ENCODE data around the gene RREB1.

Gene RREB1

DNA sequence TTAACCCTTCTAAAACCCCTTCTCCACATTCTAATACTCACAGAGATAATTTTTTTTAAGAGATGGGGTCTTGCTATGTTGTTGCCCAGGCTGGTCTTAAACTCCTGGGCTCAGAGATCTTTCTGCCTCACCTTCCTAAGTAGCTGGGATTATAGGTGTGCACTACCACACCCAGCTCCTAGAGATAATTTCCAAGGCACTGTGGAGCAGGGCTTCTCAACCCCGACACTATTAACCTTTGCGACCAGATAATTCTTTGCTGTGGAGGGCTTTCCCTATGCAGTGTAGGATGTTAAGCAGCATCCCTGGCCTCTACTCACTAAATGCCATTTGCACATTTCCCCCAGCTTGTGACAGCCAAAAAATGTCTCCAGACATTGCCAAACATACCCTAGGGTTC, 8.8 kb upstream of the RREB1 start:
- no peak for DNase-seq

DNA sequence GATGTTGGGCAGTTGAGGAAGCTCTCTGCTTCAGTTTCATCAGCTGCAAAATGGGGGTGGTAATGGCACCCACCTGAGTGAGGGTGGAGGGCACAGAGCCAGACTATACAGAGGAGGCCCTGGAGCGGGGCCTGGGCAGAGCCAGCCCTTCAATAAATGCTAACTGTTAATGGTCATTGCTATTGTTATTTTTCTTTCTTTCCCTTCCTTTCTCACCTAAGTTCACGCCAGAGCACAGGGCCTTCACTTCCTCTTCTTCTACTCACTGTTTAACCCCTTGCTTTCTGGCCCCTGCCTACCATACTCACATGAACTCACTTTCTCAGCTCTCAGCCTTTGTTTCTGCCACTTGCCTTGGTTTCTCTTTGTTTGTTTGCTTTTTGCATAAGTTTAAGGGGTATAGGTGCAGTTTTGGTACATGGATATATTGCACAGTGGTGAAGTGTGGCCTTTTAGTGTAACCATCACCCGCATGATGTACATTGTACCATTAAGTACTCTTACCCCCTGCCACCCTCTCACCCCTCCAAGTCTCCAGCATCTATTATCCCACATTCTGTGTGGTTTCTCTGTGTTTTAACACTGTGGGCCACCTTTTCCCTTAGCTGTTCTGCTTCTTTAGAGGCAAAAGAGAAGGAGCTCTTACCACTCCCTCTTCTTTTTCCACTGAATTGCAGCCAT, 7.5 kb upstream of the RREB1 start:
- no peak for DNase-seq

DNA sequence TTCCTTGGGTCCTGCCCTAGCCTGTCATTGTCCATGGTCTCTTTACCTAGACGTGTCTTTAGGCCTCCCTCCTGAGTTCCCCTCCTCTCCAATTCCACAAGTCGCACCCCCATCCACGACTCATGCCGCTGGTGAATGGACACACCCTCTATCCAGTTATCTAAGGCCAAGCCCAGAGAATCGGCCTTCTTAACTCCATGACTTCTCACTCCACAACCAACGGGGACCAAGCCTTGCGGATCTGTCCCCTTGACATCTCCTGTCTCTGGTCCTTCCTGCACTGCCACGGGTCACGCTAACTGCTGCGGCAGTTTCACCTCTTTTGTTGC, 7.0 kb upstream of the RREB1 start:
- no peak for DNase-seq

DNA sequence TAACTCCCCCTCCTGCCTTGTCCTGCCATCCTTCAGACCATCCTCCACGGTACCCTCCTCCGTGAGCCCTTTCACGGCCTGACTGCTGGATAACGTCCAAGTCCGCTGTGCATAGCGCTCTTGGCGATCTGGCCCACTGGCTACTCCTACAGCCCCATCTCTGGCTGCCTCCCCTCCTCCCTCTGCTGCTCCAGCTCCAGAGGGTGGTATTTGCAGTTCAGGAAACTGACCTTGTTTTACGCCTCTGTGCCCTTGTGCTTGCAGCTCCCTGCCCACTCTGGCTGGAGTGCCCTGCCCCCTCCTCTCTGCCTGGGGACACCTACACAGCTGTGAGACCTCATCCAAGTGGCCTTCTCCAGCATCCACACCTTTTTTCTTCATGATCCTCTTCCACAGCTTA, 6.5 kb upstream of the RREB1 start:
- DNase-seq, result no peak

- no peak for DNase-seq
Observed at GRCh38 chr6:7104752-7105151, 3.0 kb upstream of the RREB1 start.

GRCh38 chr6:7106215-7106751, 1.5 kb upstream of the RREB1 start:
- no peak for DNase-seq

DNA sequence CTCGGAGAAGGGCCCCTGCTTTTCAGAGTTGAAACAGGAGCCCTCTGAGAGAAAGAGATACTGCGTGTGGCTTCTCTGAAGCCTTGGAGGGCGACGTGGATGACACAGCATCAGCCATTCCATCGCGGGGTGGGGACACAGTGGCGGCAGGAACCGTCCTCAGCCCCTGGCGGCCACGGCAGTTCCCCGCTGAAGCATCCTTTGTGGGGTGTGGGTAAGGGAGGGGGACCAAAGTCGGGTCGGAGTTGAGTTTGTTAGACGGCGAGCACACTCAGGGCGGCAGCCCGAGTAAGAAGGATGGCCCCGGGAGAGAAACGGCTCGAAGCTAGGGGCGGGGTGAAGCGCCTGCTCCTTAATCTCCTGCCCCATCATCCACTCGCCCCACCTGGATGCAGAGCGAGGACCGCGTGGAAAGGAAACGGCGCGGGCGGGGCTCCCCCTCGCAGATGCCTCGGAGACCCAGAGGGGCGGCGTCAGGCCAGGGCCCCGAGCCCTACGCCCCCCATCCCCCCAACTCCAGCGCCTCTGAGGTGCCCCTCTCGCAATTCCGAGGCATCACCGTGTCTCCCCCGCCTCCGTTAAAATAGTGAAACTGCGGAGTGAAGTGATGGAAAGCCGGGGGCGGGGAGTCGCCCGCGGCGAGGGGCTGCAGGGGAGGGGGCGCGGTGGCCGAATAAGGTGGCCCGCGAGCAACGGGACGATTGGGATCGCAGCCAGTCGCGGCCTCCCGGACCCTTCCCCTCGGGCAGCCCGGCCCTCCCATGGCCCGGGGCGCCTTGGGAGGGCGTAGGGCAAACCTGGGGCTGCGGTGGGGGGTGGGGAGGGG, 796 bp upstream of the RREB1 start:
- no peak for DNase-seq

- DNase-seq, result no peak
Observed at GRCh38 chr6:7108196-7108963, 619 bp downstream of the RREB1 start.

DNA sequence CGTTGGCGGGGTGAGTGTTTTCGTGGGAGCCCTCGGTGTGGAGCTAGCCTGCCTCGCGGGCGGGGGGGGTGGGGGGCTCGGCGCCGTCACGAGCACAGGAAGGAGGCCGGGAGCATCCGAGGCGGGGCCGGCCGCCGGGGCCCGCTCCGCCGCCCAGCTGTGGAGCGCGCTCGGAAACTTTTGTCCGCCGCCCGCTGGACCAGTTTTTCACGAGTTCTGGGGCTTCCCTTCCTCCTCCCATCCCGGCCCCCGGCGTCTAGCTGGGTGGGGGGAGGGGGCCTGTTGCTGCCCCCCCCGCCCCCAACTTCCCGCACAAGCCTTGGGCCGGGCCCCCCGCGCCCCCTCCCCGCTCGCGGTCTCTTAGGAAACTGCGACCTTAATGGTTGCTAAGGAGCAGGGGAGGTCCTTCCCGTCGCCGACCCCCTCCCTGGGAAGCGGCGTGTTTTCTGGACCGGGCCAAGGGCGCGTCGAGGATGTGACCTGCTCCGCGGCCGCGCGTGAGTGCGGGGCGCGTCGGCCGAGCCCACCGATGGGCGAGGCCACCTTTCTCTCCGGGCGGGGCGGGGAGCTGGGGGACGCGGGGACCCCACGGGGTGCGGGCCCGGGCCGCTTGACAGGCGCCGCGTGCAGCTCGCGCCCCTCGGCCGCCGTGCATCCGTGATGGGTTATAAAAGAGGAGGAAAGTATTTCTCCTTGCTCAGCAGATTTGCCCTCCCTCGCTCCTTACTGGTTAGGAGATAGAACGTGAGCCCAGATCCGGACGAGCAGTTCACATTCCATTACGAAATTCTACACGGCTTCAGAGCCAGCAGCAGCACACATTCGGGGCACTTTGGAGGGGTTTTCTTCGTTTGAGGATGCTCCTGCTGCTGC, 1.4 kb downstream of the RREB1 start:
- DNase-seq, result no peak

GRCh38 chr6:7110092-7110792, 2.5 kb downstream of the RREB1 start:
- DNase-seq, result no peak

DNA sequence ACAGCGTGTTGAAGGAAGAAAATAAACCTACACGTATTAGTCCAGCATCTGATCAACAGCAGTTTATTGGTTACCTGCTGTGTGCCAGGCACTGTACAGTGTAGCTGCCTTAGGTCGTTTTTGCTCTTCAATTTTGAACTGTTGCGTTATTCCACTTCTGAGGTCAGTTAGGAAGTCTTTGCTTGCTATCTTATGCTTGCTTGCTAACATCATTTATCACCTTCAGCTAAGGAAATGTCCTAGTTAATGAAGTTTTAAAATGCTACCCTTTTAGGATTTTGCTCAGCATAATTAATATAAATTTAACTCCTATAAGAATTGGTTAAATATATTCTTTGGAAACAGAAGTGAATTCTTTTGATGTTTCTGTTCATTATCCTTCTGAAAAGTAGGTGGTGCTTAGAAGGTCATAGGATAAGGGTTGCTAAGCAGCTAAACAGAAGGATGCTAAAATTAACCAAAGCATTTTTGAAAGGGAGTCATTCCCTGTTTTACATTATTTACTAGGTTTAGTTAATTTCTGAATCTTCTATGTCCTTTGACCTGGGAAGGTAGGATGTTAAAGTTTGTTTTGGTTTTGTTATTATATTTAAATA, 3.4 kb downstream of the RREB1 start:
- no peak for DNase-seq

DNA sequence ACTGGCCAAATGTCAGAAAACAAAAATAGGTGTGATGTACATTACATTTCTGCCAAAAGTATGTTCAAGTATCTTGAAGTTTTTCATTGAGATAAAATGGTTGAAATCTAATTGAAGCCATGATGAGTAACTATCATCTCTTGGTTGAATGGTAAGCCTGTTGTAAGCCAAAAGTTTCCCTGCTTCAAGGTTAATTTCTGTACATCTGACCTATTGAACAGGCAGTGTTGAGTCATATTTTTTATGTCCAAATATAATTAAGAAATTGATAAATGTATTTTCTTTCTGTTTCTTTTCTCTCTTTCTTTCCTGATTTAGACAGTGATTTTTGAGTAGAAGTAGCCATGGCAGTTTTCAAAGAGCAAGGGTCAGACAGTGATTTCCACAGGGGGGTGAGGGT, 4.4 kb downstream of the RREB1 start:
- DNase-seq, result no peak

DNA sequence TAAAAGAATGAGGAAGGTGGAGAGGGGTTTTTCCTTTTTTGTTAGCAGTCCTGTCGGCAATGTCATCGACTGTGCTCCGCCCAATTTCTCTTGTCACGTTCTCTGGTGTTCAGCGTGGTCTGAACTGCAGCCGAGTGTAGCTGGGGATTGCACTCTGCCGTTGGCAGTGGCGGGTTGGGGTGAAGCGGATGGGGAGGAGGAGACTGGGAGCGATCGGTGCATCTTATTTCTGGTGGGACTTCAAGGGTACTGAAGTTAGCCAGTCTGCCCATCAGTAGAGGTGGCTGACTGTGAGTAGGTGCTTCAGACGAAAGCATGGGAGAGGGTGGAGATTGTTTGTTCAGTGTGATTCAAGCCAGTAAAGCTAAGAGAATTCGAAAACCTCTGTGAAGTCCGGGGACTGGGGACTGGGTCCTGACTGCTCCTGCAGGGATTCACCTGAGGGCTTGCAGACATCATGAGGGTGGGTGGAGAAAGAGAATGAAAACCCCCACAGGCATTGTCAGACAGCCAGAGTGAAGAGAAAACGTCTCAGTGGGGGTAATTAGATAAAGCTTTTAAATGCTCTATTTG, 5.1 kb downstream of the RREB1 start:
- DNase-seq, result no peak

- DNase-seq, result no peak
Observed at GRCh38 chr6:7114744-7115458, 7.1 kb downstream of the RREB1 start.

GRCh38 chr6:7115543-7116231, 7.9 kb downstream of the RREB1 start:
- no peak for DNase-seq

- no peak for DNase-seq
Observed at GRCh38 chr6:7119272-7119801, 11.6 kb downstream of the RREB1 start.

GRCh38 chr6:7121700-7122241, 14.0 kb downstream of the RREB1 start:
- no peak for DNase-seq

- DNase-seq, result no peak
Observed at GRCh38 chr6:7122684-7123083, 14.9 kb downstream of the RREB1 start.

DNA sequence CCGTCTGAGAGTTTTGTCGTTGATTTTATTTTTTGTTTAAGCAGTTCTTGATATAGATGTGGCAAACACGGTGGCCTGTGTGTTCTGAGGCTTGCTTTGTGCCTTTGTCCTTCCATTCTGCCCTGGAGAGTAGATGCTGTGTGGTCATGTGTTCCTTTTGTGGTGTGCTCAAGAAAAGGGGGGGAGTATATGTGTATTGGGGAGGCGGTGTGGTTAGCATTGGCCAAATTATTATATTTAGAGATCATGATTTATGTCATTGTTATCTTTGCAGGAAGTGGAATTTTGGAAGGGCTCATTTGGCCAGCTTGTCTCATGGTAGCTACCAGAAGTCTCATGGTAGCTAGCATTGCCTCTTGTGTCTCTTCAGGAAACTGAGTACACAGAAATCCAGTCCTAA, 16.4 kb downstream of the RREB1 start:
- no peak for DNase-seq
